ENCODE data around the gene CCDC78.

The CCDC78 gene

DNA sequence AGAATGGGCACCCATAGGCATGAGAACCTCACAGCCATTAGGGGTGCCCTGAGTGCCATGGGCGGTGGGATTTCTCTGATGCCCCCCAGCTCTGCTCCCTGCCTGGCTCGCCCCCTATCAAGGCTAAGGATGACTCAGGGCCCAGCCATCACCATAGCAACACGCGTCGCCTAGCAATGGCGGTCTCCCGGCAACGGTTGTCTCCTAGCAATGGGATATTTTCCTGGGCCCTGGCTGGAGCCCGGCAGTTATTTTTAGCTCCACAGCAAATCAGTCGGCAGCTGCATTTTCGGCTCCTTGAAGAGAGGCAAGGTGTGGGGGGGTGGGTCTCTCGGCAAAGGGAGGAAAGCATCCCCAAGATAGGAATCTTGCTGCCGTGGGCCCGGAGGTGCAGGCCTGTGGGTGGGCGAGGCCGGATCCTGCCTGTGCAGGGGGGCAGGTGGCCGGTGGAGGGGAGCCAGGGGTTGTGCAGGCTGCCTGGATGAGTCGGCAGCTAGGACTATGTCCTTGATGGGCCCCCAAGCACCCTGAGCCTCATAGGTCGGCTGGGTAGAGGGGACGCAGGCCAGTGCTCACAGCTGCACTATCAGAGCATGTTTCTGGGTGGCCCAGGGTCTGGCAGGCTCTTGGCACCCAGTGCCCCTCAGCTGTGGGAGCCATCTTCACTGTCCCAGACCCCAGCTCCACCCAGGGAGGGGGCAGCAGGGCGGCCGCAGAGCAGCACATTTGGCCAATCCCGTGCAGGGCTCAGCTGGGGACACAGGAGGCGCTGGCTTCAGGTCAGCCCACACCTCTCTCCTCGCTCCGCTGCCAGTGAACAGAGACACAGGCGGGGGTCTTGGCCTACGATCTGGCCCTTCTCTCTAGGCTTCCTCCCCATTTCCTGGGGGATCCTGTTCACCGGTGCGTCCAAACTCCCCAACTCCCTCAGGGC is 16.4 kb downstream of the CCDC78 start:
- DNase-seq = no peak

DNA sequence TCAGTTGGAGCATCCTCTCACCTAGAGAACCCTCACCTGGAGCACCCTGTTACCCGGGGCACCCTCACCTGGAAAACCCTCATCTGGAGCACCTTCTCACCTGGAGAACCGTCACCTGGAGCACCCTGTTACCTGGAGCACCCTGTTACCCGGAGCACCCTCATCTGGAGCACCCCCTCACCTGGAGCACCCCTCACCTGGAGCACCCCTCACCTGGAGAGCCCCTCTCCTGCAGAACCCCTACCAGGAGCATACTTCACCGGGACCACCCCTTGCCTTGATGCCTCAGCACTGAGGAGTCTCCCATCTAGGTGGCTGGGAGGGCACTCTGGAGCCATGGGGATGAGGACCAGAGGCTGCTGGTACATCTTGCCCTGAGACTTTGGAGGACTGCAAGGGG is 17.3 kb downstream of the CCDC78 start:
- no peak for DNase-seq

- DNase-seq = no peak
These were observed 18.2 kb downstream of the CCDC78 start for GRCh38 chr16:708019-708418.

DNA sequence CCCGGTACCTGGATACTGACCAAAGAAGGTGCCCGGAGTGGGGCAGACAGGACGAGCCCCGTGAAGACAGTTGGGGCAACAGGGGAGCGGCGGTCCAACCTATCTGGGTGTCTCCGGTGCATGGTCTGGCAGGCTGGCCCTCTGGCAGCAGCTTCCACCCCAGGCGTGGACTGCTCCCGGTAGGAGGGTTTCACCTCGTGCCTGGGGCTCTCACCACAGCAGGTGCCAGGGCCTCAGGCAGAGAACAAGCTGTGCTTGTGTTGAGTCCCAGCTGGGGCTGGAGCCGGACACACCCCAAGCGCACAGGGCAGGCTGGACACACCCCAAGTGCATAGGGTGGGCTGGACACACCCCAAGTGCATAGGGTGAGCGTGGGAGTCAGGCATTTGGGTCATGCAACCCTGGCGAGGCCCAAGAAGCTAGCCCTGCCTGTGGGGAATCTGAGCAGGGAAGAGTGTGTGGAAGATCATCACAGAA is 19.1 kb downstream of the CCDC78 start:
- DNase-seq = no peak

DNA sequence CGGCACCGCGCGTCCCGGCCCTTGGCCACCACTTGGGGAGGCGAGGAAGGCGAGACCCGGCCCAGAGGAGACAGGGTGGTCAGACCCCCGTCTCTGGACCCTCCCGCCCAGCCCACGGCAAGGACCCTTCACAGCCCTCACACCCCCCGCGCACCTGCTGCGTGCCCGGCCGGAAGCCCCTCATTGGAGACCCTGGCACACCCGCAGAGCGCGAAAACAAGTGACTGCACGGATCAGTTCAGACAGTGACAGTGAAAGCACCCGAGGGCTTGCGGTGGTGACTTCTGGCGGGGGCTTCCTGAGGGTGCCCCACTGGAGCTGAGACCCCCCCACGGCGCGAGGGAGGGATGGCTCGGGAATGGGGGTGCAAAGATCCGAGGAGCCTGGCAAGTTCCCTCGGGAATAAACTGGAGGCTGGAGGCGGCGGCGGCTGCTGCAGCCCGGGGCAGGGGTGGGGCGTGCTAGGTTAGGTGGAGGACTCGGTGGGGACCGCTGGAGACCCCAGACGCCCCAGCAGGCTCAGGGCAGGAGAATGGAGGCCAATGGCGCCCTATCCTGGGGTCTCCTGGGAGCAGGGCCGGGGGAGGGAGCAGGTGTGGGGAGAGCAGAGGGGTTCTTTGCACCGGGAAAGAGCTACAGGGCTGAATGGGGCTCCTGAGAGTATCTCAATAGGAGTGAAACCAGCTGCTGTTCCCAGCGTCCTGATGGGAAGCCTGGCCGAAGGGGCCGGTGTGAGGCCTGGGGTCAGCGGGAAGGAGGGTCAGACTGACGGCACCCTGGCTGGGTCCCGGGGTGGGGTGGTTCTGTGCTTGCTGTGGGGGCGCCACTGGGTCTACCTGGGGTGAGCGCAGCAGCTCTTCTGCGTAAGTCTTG is 19.8 kb downstream of the CCDC78 start:
- no peak for DNase-seq

DNA sequence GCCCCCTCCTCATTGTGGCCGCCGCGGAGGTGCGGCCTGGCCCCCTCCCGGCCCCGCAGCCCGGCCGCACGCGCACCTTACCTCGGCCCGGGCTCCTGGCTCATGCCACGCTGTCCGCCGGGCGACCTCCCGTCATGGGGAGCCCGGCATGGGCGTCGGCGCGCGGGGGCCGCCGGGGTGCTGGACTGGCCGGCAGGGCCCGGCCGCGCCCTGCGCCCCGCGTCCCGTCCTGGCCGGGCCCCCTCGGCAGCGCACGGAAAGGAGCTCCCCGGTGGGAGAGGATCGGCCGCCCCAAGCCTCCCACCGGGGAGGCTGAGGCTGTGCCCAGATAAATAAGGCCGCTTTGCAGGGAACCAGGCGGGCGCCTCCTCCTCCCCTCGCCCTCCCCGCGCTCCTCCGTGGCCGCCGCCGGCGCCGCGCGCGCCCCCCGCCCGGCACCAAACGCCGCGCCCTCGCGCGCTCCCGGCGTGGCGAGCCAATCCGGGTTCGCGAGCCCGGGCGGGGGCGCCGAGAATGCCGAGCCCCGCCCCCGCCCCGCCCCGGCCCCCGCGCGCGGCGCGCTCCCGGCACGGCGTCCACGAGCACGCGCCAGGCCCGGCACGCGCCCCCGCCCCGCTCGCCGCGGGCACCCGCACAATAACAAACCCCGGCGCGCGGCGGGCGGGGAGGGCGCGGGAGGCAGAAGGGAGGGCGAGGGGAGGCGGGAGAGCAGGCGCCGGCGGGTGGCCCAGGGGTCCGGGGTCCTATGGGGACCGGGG is 20.6 kb downstream of the CCDC78 start, which contains the start of gene FBXL16:
Gene FBXL16 (minus strand): TSS at position 371 of the 758 bp plus-strand sequence. CDS start 8,396 bp downstream, outside the sequence.
- no peak for DNase-seq

GRCh38 chr16:704552-705380 is 21.5 kb downstream of the CCDC78 start:
- no peak for DNase-seq

DNA sequence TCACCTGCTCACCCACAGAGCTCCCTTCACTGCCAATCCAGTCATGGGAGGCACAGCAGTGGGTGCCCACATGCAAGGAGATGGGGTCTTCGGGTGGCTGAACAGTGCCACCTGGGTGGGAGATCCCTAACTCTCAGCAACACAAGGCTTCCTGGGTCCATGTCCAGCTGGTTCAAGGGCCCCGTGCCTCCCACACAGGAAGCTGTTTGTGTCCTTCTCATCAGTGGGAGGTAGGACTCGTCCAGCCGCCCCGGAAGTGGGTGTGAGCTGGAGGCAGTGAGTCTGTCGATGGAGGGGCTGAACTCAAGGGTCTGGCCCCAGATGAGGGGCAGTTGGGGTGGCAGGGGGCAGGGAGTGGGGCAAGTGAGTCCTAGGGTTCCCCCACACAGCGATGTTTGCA is 22.2 kb downstream of the CCDC78 start:
- no peak for DNase-seq

DNA sequence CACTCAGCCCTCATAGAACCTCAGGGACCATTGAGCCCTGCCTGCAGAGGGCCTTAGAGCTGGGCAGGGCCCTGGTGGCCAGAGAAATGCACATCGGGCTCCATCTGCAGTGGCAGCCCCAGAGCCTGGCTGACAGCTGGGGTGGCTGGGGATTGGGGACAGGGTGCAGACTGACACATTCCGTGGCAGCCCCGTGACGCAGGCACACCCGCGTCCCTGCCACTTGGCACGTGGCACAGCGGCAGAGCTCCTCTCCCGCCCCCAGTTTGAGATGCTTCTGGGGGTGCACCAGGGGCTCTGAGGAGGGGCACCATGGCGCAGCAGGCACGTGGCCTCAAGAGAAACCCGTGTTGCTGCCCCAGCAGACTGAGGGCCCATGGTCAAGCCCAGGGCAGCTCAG is 22.8 kb downstream of the CCDC78 start:
- DNase-seq = no peak

- no peak for DNase-seq
These were observed 23.9 kb downstream of the CCDC78 start for GRCh38 chr16:702341-702740.

GRCh38 chr16:700684-701584 is 25.3 kb downstream of the CCDC78 start:
- peak in 1 of 2 donors; percentile 51 for DNase-seq

DNA sequence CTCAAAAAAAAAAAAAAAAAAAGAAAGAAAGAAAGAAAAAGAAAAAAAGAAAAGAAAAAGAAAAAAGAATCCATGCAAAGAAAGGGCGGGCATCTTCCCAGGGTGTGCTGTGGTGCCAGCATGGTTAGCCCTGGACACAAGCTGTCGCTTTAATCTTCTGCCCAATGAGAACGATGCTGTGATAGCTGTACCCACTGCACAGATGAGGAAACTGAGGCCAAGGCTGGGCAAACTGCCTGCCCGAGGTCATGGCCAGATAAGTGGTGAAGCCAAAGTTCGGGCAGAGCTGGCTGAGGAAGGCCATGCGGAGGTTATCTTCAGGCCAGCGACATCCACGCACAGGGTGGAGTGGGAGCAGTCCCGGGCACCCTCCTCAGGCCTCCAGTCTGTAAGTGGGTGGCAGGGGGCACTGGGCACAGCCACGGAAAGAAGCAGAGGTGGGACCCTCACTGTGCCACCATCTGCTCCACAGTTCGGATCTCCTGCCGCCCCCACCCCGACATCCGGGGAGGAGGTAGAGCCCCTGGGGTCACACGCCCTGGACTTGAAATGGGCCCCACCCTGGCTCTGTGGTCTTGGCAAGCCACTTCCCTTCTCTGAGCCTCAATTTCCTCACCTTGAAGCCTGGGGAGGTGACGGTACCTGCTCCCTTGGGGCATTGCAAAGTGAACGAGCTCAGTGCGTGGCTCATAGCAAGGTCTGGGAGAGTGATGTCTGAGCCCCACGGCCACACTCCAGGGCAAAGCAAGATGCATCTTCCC is 27.2 kb downstream of the CCDC78 start:
- no peak for DNase-seq

DNA sequence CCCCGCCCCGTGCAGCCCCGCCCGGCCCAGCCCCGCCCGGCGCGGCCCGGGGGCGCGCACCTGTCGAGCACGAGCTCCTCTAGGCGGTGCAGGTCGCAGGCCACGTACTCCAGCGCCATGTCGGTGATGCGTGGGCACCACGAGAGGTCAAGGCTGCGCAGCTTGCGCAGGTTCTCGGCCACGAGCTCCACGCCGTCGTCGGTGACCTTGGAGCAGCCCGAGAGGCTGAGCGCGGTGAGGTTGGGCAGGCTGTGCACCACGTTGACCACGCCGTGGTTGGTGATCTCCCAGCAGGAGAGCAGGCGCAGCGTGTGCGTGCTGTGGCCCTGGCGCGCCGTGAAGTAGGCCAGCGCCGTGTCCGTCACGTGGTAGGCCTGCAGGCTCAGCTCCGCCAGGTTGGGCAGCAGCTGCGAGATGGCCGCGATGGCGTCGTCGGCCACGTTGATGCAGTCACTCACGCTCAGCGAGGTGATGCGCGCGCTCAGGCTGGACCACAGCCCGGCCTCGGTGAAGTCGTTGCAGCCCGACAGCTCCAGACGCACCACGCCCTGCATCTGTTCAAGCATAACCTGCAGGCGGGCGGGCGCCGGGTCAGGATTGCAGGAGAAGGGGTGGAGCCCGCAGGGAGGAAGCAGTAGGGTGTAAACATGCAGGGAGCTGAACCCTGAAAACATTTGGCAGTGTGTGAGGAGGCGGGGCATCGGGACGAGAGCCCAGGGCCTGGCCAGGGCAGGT is 30.7 kb downstream of the CCDC78 start:
- DNase-seq = peak; percentile 57 to 69

DNA sequence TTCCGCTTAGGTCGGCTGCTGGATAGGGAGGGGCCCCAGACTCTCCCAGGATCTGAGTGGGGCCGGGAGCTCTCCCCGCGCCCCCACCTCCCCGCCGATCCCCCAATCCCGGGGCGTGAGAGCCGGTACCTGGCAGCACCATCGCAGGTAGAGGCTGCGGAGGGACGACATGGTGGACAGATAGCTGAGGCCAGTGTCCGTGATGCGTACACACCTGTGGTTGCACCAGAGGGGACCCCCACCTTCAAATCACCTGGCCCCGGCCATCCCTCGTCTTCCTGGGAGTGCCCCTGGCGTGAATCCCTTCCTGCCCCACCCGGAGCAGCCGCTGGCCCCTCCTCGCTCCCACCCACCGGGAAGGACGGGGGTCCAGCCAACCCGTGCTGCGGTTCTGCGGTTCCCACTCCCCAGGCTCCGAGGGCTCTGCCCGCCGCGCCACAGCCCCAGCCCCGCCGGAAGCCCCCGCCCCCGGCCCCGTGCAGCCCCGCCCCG is 31.3 kb downstream of the CCDC78 start:
- no peak for DNase-seq

DNA sequence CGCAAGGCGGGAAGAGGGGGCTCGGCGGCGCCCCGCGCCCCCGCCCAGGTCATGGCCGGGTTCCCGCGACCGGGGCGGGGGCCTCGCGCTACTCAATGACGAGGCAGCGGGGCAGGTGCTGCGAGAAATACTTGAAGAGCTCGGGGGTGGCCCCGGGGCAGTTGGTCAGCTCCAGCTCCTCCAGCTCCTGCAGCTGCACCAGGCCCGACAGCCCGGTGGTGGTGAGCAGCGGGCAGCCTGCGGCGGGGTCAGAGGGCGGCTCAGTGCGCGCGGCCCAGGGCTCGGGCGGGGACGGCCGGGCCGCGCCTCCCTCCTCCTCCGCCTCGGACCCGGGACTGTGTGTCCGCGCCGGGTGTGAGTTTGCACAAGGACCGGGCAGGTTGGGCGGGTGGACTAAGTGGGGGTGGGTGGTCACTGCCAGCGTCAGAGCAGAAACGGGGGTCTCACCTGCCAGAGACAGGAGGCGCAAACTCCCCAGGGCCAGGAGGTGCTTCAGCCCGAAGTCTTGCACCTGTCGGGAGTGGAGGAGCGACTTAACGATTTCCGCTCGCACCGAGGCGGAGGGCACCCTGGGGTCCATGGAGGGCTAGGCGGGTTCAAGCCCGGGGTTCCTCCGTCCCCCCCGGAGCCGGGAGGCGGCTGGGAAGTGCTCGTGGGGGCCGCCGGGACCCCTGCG is 31.9 kb downstream of the CCDC78 start:
- DNase-seq = no peak

DNA sequence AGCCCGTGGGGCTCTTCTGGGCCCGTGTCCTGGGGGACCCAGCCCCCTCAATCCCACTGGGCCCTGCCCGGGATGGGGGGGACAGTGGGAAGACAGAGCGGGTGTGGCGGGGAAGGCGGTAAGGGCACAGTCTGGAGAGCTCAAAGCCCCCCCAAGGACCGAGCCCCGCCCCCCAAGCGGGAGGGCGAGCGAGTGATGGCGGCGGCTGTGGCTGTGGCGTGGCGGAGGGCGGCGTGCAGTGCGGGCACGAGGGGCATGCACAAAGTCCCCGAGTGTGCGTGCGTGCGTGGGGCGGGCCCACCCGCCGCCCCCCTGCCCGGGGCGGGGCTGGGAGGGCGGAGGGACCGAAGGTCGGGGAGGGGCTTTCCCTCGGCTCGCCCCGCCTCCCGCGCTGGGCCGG is 32.5 kb downstream of the CCDC78 start:
- DNase-seq = no peak

DNA sequence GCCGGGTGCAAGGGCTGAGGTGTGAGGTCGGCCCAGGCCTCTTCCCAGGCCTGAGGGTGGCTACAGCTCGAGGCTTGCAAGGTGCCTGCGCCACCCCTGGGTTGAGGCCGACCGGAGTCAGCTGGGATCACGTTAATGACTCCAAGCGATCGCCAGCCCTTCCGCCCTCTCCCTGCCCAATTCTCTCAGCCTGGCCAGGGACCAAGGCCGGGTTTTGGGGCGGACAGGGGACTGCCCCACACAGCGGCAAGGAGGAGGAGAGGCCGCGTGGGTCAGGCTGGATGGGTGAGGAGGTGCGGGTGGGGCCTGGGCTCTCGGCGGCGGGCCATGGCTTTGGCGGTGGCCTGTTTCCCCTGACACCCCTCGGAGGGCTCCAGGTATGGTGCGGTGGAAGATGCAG is 32.9 kb downstream of the CCDC78 start:
- DNase-seq = no peak

- no peak for DNase-seq
These were observed 33.7 kb downstream of the CCDC78 start for GRCh38 chr16:692356-693108.

All from stimulated activated CD4-positive, alpha-beta T cell treated with anti-CD3 and anti-CD28 coated beads, Interleukin-2, amount 100 ng/mL, for 48 hours (primary cell).